DMS153 (cell line): ENCODE data around the gene BMF.
"Not testable (repeated sequence)": the region's sequence is repeated elsewhere in the genome, so short reads cannot be mapped to it uniquely, and the experiment has no call there.

Source experiments
- DNase-seq: peaks from one replicate; lab custom pipeline; 2025; lab: John Stamatoyannopoulos, UW

BMF gene

GRCh38 chr15:40108855-40109735 is at the start of gene BMF:
Gene BMF, minus strand, starts transcription at chr15:40108879. Its CDS starts 2,793 bp downstream, at chr15:40106086.
- DNase-seq, result peak; percentile 88

- no peak for DNase-seq
Measured at GRCh38 chr15:40157778-40158447, 49.2 kb upstream of the BMF start.

GRCh38 chr15:40155270-40155910 is 46.7 kb upstream of the BMF start:
- peak; percentile 90 for DNase-seq

GRCh38 chr15:40154821-40155220 is 46.1 kb upstream of the BMF start:
- not testable (repeated sequence) for DNase-seq

GRCh38 chr15:40151991-40152390 is 43.3 kb upstream of the BMF start:
- no peak for DNase-seq

- DNase-seq, result no peak
Measured at GRCh38 chr15:40151499-40151898, 42.8 kb upstream of the BMF start.

GRCh38 chr15:40150163-40150925 is 41.7 kb upstream of the BMF start:
- peak; percentile 63 for DNase-seq

- no peak for DNase-seq
Measured at GRCh38 chr15:40149339-40149738, 40.7 kb upstream of the BMF start.

GRCh38 chr15:40146037-40146436 is 37.4 kb upstream of the BMF start:
- no peak for DNase-seq

- DNase-seq, result no peak
Measured at GRCh38 chr15:40142428-40142827, 33.7 kb upstream of the BMF start.

GRCh38 chr15:40138201-40138570 is 29.5 kb upstream of the BMF start:
- not testable (repeated sequence) for DNase-seq

- DNase-seq, result no peak
Measured at GRCh38 chr15:40137303-40138200, 28.9 kb upstream of the BMF start.

- no peak for DNase-seq
Measured at GRCh38 chr15:40136470-40137302, 28.0 kb upstream of the BMF start.

GRCh38 chr15:40135846-40136450 is 27.3 kb upstream of the BMF start:
- not testable (repeated sequence) for DNase-seq

GRCh38 chr15:40134885-40135284 is 26.2 kb upstream of the BMF start:
- no peak for DNase-seq

- DNase-seq, result no peak
Measured at GRCh38 chr15:40133544-40133943, 24.9 kb upstream of the BMF start.

- no peak for DNase-seq
Measured at GRCh38 chr15:40130799-40131502, 22.3 kb upstream of the BMF start.

- no peak for DNase-seq
Measured at GRCh38 chr15:40130118-40130517, 21.4 kb upstream of the BMF start.
